Panc1 (cell line): ENCODE measurements around the gene HLCS. TPM values are rescaled to one million over a fixed set of nuclear protein-coding genes. Genes with fewer than 3 reads are reported as not detected.

ENCODE experiments used
- ATAC-seq: fragments of 200-7000 bp; cut with Tn5 transposase; 2 replicates; pipeline ENCODE4 v1.9.1; 2020; ENCODE audit warnings: mild to moderate bottlenecking, moderate library complexity
- BruUV-seq: library from RNA; stranded (reverse); fragments of 400-500 nt; replicated peaks from 2 replicates; lab custom pipeline; 2021; lab: Mats Ljungman, UMichigan
- CTCF ChIA-PET: fragments of 300-600 bp; sonication (Branson Sonifier 250); formaldehyde crosslinking; loops from one replicate; lab custom pipeline; 2022; ENCODE audit warnings: antibody characterized with exemption; lab: Charles Lee
- POLR2A ChIA-PET: fragments of 300-600 bp; sonication (Branson Sonifier 250); formaldehyde crosslinking; loops from one replicate; lab custom pipeline; 2022; ENCODE audit warnings: antibody characterized with exemption; lab: Charles Lee
- DNase-seq: peaks from one replicate; pipeline ENCODE4 v3.0.0-alpha.2; 2010; ENCODE audit warnings: low read depth, low spot score
- H3K27ac ChIP-seq: 2 replicates; pipeline ENCODE4 v1.5.1; 2011; ENCODE audit warnings: mild to moderate bottlenecking, low read length, inconsistent platforms
- H3K27me3 ChIP-seq: fragments of 200-500 bp; sonication (Bioruptor generic); 2 replicates; pipeline ENCODE4 v1.6.0; 2014; ENCODE audit warnings: low read length, inconsistent platforms; ENCODE audit not compliant: control insufficient read depth, insufficient read depth
- H3K36me3 ChIP-seq: fragments of 200-500 bp; sonication (Bioruptor generic); 2 replicates; pipeline ENCODE4 v1.5.1; 2014; ENCODE audit warnings: inconsistent platforms, mild to moderate bottlenecking, low read length, moderate library complexity; ENCODE audit not compliant: control insufficient read depth, insufficient read depth
- H3K4me1 ChIP-seq: 2 replicates; pipeline ENCODE4 v1.5.1; 2011; ENCODE audit warnings: inconsistent platforms, mild to moderate bottlenecking, low read length, moderate library complexity; ENCODE audit not compliant: control insufficient read depth, insufficient read depth
- H3K4me3 ChIP-seq, 2 experiments: 2 replicates each; pipeline ENCODE4 v1.5.1; 2011 to 2012; ENCODE audit warnings: low read depth in 2 of 2, low read length in 2 of 2, mild to moderate bottlenecking in 2 of 2, inconsistent platforms in 1 of 2, moderate library complexity in 1 of 2
- H3K9me3 ChIP-seq: fragments of 200-500 bp; sonication (Bioruptor generic); 2 replicates; pipeline ENCODE4 v1.5.1; 2014; ENCODE audit warnings: low read depth, mild to moderate bottlenecking, inconsistent platforms, low read length, moderate library complexity; ENCODE audit not compliant: control insufficient read depth, insufficient read depth
- POLR2AphosphoS5 ChIP-seq: IDR thresholded peaks from 2 replicates; pipeline ENCODE4 v1.6.1; 2012; ENCODE audit warnings: mild to moderate bottlenecking, low read depth, low read length, moderate library complexity
- REST ChIP-seq, 2 experiments: IDR thresholded peaks; 2 replicates each; pipeline ENCODE4 v1.6.1; 2011 to 2012; ENCODE audit warnings: low read depth in 2 of 2, control low read depth in 1 of 2, low read length in 1 of 2, mild to moderate bottlenecking in 1 of 2, moderate library complexity in 1 of 2; ENCODE audit not compliant: insufficient read depth in 1 of 2
- SIN3A ChIP-seq: IDR thresholded peaks from 2 replicates; pipeline ENCODE4 v1.6.1; 2012; ENCODE audit warnings: low read depth, mild to moderate bottlenecking, low read length, moderate library complexity, borderline replicate concordance; ENCODE audit not compliant: insufficient read depth
- TCF7L2 ChIP-seq: IDR thresholded peaks from 2 replicates; pipeline ENCODE4 v1.6.1; 2011; ENCODE audit warnings: mild to moderate bottlenecking, low read depth, low read length, inconsistent platforms
- in situ Hi-C: cut with HindIII; loops from 2 replicates; pipeline ENCODE4 v1.10.0; 2016; ENCODE audit warnings: low sequenced_read_pairs, low pct_unique_long_range_greater_than_20kb
- intact Hi-C: fragments of 100-400 bp; cut with micrococcal nuclease; formaldehyde crosslinking; loops from one replicate; pipeline ENCODE4 v1.10.0; 2022; ENCODE audit not compliant: unreplicated experiment
- total RNA-seq: library from RNA; stranded (reverse); gene quantifications from one replicate; pipeline ENCODE4 v1.2.1, GENCODE V29; 2021; ENCODE audit not compliant: unreplicated experiment
- TF ChIP-seq, protein P1 (sequence below): fragments of 450-650 bp; IDR thresholded peaks from 2 replicates; pipeline ENCODE4 v1.5.1; 2017; ENCODE audit warnings: mild to moderate bottlenecking

Gene HLCS
- total RNA-seq, 1 experiment from 2014 or later = 15.3 TPM

GRCh38 chr21:36877741-36878140 is 88.7 kb downstream of the HLCS start:
- BruUV-seq = no TSS peak
- peaks cover 9% of the 10 kb centered on the region; the same call in 1 of the 2 replicates for H3K9me3 ChIP-seq
- no peaks in the 10 kb centered on the region for H3K27me3 ChIP-seq
- ATAC-seq (no peak), DNase-seq (no peak)
- intact Hi-C loops (no loop called here), in situ Hi-C loops (no loop called here)
- no peak for TF ChIP-seq TCF7L2
- H3K4me3 ChIP-seq = no peak overlapping the region
- H3K36me3 ChIP-seq = no peaks in the 10 kb centered on the region
- H3K27ac ChIP-seq = no peak overlapping the region
- H3K4me1 ChIP-seq = no peaks in the 10 kb centered on the region
- ChIA-PET CTCF (no interaction called here), POLR2A (no interaction called here)

- POLR2A ChIA-PET = no interaction called here
- DNase-seq = no peak
- Histone ChIP-seq H3K4me3 (no peak overlapping the region), H3K36me3 (no peaks in the 10 kb centered on the region), H3K9me3 (peaks cover 9% of the 10 kb centered on the region; the same call in 1 of the 2 replicates), H3K4me1 (no peaks in the 10 kb centered on the region), H3K27ac (no peak overlapping the region), H3K27me3 (no peaks in the 10 kb centered on the region)
- intact Hi-C loops = no loop called here
- no TSS peak for BruUV-seq
- no peak for ATAC-seq
- CTCF ChIA-PET = no interaction called here
- in situ Hi-C loops = no loop called here
- TF ChIP-seq TCF7L2 = no peak
- TF ChIP-seq POLR2AphosphoS5 = no peak
- TF ChIP-seq REST (IDR thresholded peaks at IDR 0.05; ENCODE audit: insufficient read depth in 1 of 2, low read depth in 2 of 2, low read length in 1 of 2) = no peak
- no peak for TF ChIP-seq SIN3A
- TF ChIP-seq, protein P1, sequence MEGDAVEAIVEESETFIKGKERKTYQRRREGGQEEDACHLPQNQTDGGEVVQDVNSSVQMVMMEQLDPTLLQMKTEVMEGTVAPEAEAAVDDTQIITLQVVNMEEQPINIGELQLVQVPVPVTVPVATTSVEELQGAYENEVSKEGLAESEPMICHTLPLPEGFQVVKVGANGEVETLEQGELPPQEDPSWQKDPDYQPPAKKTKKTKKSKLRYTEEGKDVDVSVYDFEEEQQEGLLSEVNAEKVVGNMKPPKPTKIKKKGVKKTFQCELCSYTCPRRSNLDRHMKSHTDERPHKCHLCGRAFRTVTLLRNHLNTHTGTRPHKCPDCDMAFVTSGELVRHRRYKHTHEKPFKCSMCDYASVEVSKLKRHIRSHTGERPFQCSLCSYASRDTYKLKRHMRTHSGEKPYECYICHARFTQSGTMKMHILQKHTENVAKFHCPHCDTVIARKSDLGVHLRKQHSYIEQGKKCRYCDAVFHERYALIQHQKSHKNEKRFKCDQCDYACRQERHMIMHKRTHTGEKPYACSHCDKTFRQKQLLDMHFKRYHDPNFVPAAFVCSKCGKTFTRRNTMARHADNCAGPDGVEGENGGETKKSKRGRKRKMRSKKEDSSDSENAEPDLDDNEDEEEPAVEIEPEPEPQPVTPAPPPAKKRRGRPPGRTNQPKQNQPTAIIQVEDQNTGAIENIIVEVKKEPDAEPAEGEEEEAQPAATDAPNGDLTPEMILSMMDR = no peak
Observed at GRCh38 chr21:36874665-36875064, 91.8 kb downstream of the HLCS start.

GRCh38 chr21:36873513-36873912 is 93.0 kb downstream of the HLCS start:
- H3K27me3 ChIP-seq = no peaks in the 10 kb centered on the region
- H3K27ac ChIP-seq = no peak overlapping the region
- in situ Hi-C loops = no loop called here
- CTCF ChIA-PET = no interaction called here
- intact Hi-C loops = no loop called here
- H3K4me3 ChIP-seq = no peak overlapping the region
- H3K36me3 ChIP-seq = no peaks in the 10 kb centered on the region
- no peak for ATAC-seq
- peaks cover 9% of the 10 kb centered on the region; the same call in 1 of the 2 replicates for H3K9me3 ChIP-seq
- DNase-seq = no peak
- POLR2A ChIA-PET = no interaction called here
- H3K4me1 ChIP-seq = no peaks in the 10 kb centered on the region
- BruUV-seq = no TSS peak
- TF ChIP-seq TCF7L2 = no peak
- no peak for TF ChIP-seq REST (IDR thresholded peaks at IDR 0.05; ENCODE audit: insufficient read depth in 1 of 2, low read depth in 2 of 2, low read length in 1 of 2)
- TF ChIP-seq SIN3A = no peak
- TF ChIP-seq, protein P1 = no peak
- TF ChIP-seq POLR2AphosphoS5 = no peak
